Measurements from ENCODE around the gene ALPL. TPM values are rescaled to one million over a fixed set of nuclear protein-coding genes. Genes with fewer than 3 reads are reported as not detected.

The ALPL gene
- polyA plus RNA-seq, 6 donors from 2014 or later, result 0.53 to 1.8 (median 0.66) TPM; not detected in 2

DNA sequence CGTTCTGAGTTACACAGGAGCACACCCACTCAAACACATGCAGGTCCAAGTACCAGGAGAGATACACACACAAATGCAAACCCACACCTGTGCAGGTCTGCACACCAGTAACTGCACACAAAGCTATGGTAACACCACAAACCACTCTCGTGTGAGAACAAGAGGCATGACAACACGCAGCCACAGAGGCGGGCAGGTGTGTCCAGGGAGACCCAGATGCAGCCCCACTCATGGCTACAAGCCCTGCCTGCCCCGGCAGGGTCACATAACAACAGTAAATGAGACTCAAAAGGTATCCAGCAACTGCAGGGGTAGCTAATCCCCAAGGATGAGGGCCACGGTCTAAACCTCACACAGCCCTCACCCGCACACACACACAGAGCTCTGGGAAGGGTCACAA lies 111.8 kb downstream of the ALPL start:
- Mint-ChIP-seq H3K4me1 (peaks cover 4 to 10% (median 6%) of the 10 kb centered on the region in 3 donors), H3K36me3 (no peaks in the 10 kb centered on the region), H3K4me3 (peak overlapping the region in 5 of 8 donors; percentile 31 to 83 (median 68)), H3K27me3 (peaks cover 42 to 67% (median 54%) of the 10 kb centered on the region in 3 donors), H3K9me3 (no peaks in the 10 kb centered on the region), H3K27ac (no peak overlapping the region)
- ATAC-seq (ENCODE audit: low read depth in 2 of 2) (no peak), DNase-seq (no peak)

DNA sequence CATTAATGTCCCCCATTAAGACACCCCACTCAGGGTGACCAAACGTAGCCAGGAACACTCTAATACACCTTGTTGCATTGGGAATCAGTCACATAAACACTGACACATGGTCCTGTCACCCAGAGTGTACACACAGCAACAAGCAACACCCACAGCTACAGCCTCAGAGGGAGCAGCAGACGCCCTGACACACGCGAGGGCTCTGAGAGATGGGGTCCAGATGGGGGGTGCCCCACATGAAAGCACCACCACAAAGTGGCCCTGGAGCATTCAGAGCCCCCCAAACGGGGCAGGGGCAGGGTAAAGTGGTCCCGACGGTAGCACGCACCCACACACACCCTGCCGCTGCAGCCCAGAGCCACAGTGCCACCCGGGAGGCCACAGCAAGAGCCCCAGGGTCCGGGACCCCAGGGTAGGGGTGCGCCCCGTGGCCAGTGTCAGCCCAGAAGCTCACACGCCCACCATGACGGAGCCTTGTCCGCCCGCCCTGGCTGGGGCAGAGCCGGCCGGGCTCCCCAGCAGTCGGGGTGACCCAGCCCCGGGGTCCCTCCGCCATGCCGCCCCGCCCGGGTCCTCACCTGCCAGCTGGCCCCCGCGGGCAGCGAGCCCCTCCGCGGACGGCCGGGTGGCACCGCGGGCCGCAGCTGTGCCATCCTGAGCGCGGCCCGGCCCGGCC lies 112.7 kb downstream of the ALPL start:
- peaks cover 4 to 10% (median 6%) of the 10 kb centered on the region in 3 donors for H3K4me1 Mint-ChIP-seq
- H3K27ac Mint-ChIP-seq, result no peak overlapping the region
- peak overlapping the region in 7 of 8 donors; percentile 31 to 83 (median 68) for H3K4me3 Mint-ChIP-seq
- H3K36me3 Mint-ChIP-seq, result no peaks in the 10 kb centered on the region
- peaks cover 38 to 67% (median 60%) of the 10 kb centered on the region in 3 donors for H3K27me3 Mint-ChIP-seq
- ATAC-seq (ENCODE audit: low read depth in 2 of 2) (no peak), DNase-seq (no peak)
- no peaks in the 10 kb centered on the region for H3K9me3 Mint-ChIP-seq

DNA sequence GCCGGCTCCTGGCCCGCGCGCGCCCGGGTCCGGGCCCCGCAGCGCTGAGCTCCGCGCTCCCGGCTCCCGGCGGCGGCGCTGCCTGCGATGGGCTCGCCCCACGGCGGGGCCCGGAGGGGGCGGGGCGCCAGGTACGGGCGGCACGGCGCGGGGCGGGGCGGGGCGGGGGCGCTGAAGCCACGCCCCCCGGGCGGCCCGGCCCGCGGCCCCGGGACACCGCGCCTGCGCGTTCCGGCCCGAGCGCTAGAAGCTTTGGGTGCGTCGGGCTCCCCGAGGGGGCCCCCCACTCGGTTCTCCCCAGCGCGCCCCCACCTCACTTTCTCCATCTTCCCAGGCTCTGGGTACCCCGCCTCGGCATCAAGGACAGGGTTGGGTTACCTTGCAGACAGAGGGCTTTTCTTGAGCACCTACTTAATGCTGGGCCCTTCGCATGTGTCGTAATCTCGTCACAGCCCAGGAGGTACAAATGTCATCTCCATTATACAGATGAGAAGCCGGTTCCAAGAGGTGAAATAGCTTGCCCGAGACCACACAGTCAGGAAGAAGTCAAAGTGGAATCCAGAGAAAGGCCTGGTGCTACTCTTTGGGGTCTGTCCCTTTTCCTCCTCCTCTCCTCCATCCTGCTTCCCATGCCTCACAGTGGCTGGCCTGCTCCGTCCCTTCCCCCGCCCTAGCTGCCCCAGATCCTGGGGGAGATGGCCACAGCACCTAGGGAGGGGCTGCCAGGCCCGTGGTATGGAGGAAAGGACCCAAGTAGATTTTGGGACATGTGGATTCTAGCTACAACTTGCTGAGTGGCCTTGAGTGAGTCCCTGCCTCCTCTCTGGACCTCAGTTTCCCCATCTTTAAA lies 113.5 kb downstream of the ALPL start:
- ATAC-seq (ENCODE audit: low read depth in 2 of 2), result peak; percentile 52 to 58
- Mint-ChIP-seq H3K9me3 (no peaks in the 10 kb centered on the region), H3K27me3 (peaks cover 38 to 67% (median 60%) of the 10 kb centered on the region in 3 donors), H3K4me1 (peaks cover 4 to 10% (median 6%) of the 10 kb centered on the region in 3 donors), H3K4me3 (peak overlapping the region in 6 of 8 donors; percentile 67 to 87 (median 77)), H3K36me3 (no peaks in the 10 kb centered on the region), H3K27ac (no peak overlapping the region)
- no peak for DNase-seq

DNA sequence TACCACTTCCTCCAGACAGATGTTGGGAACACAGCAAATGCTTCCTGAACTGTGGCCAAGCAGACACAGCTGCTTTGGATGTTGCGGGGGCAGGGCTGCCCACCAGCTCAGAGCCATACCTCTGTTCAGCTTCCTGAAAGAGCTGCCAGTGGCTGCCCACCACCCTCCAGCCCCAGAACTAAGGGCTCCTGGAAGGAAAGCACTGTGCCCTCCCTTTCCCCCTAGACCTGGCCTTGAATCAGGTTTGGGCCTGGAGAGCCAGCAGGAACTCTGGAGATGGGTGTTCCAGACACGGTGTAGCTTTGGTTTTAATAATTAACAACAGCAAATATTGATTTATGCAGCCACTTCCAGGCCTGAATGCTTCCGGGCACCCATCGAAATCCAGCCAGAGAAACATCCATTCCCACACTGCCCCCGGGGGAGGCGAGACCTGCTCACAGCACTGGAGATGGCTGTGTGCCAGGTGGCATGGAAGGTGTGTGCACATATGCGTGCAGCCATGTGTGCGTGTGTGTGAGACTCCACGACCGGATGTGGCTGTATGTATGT lies 114.3 kb downstream of the ALPL start:
- H3K4me3 Mint-ChIP-seq, result peak overlapping the region in 3 of 8 donors; percentile 45 to 86 (median 67)
- DNase-seq (no peak), ATAC-seq (ENCODE audit: low read depth in 2 of 2) (no peak)
- H3K27me3 Mint-ChIP-seq, result peaks cover 35 to 63% (median 57%) of the 10 kb centered on the region in 3 donors
- H3K9me3 Mint-ChIP-seq, result no peaks in the 10 kb centered on the region
- no peaks in the 10 kb centered on the region for H3K36me3 Mint-ChIP-seq
- no peak overlapping the region for H3K27ac Mint-ChIP-seq
- H3K4me1 Mint-ChIP-seq, result peaks cover 4 to 10% (median 6%) of the 10 kb centered on the region in 3 donors

DNA sequence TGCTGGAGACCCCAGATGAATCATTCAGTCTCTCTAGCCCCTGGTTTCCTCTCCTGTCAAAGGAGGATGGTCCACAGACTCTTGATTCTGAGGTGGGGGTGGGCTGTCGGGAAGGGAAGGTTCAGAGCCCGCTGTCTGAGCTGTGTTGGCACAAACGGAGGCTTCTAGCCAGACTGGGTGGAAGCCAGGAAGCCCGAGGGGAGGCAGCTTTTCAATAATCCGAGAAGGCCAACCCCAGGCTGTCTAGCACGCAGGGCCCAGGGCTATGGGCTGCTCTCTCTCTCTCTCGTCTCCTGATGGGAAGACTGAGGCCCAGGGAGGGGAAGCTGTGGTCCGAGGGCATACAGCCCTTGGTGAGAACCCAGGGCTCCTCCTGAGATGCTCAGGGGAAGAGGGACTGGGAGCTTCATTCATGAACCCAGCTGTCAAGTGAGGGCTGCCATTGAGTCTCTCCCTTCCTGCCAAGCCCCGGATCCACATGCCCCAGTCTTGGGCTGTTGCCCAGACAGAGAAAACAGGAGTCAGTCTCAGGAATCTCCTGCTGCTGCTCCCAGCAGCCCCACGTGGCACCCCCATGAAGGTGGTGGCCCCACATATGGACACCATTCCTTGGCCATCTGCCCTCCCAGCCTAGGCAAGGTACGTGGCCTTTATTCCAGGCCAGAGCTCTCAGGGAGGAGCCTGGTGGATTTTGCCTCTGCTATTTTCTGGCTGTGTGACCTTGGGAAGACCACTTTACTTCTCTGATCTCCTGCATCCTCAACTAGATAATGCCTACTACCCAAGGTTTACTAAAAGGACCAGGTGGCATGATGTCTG lies 115.6 kb downstream of the ALPL start:
- Mint-ChIP-seq H3K36me3 (no peaks in the 10 kb centered on the region), H3K9me3 (no peaks in the 10 kb centered on the region), H3K4me3 (no peak overlapping the region), H3K27me3 (peaks cover 35 to 57% (median 52%) of the 10 kb centered on the region in 3 donors), H3K4me1 (peaks cover 4 to 10% (median 6%) of the 10 kb centered on the region in 3 donors), H3K27ac (no peak overlapping the region)
- ATAC-seq (ENCODE audit: low read depth in 2 of 2) (no peak), DNase-seq (no peak)

DNA sequence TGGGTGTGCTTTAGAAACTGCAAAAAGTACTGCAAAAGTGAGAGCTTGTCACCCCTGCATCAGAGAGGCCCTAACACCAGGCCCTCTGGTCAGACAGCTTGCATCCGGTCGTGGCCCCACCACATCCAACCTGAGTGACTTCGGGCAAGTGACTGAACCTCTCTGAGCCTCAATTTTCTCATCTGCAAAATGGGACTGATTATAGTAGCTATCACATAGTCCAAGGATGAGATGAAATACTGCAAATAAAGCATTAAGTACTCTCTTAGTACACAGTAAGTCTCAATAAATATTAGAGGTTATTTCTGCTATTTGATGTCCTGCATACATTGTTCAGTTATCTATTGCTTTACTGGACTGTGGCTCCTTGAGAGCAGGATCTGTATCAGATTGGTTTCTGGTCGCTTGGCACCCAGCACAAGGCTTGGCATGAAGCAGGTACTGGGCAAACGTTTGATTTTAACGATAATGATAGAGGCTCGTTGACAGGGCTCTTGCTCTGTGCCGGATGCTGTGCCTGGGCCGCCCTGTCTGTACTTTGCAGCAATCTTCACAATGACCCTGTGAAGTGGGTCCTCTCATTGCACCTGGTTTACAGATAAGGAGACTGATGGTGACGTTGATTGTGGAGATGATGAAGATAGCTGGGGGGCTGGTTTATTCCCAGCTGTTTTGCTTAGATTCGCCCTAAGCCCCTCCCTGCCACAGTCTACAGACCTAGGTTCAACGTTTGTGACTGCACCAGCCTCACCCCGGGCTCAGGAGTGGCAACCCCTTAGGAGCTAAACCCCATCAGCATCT lies 116.4 kb downstream of the ALPL start:
- Mint-ChIP-seq H3K4me3 (no peak overlapping the region), H3K36me3 (no peaks in the 10 kb centered on the region), H3K9me3 (no peaks in the 10 kb centered on the region), H3K27ac (no peak overlapping the region), H3K27me3 (peaks cover 38 to 59% (median 48%) of the 10 kb centered on the region in 3 donors), H3K4me1 (peaks cover 4 to 10% (median 6%) of the 10 kb centered on the region in 3 donors)
- ATAC-seq (ENCODE audit: low read depth in 2 of 2) (no peak), DNase-seq (no peak)

DNA sequence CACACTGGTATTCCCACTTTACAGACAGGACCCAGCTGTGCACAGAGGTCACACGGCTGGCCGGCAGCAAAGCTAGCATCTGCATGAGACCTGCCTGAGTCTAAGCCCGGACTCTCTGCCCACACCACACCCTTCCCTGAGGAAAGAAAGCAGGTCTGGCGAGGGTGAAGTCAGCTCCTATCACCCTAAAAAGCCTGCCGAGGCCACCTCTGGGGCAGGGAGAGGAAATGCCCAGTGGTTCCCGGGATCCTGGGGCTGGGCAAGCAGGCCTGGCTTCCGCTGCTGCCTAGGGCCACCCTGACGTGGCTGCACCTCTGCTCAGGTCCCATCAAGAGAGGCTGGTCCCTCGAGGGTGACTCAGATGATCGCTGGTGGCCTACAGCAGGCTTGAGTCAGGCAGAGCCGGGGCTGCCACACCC lies 117.7 kb downstream of the ALPL start:
- no peak overlapping the region for H3K4me3 Mint-ChIP-seq
- H3K27me3 Mint-ChIP-seq, result peaks cover 26 to 59% (median 46%) of the 10 kb centered on the region in 3 donors
- DNase-seq, result no peak
- peaks cover 3 to 4% (median 4%) of the 10 kb centered on the region in 3 donors for H3K4me1 Mint-ChIP-seq
- H3K27ac Mint-ChIP-seq, result peak overlapping the region in 1 of 6 donors; percentile 84
- no peaks in the 10 kb centered on the region for H3K9me3 Mint-ChIP-seq
- ATAC-seq (ENCODE audit: low read depth in 2 of 2), result no peak
- no peaks in the 10 kb centered on the region for H3K36me3 Mint-ChIP-seq

Other genes starting within 250 kb of the ALPL start
- gene ECE1, start 219.0 kb upstream of the ALPL start, polyA plus RNA-seq (ENCODE audit: low read depth in 6 of 6), result 10 to 100 TPM in 5 of 6 donors, 1 to 10 TPM in 1; 6.9 to 44.5 (median 20.8) TPM
- 1 to 10 TPM in 1 of 6 donors, under 1 TPM in 4, not detected in 1; 0.29 to 2.1 (median 0.43) TPM for gene NBPF3, start 69.3 kb upstream of the ALPL start, polyA plus RNA-seq (ENCODE audit: low read depth in 6 of 6)
- not detected for gene RAP1GAP, start 159.9 kb downstream of the ALPL start, polyA plus RNA-seq (ENCODE audit: low read depth in 6 of 6)